ENCODE measurements around the gene CLEC10A. TPM values are rescaled to one million over a fixed set of nuclear protein-coding genes. Genes with fewer than 3 reads are reported as not detected.
"Not testable (repeated sequence)": the region's sequence is repeated elsewhere in the genome, so short reads cannot be mapped to it uniquely, and the experiment has no call there.

The CLEC10A gene
- total RNA-seq, 2 experiments from 2014 or later = not detected

GRCh38 chr17:7048968-7049367, 31.1 kb downstream of the CLEC10A start:
- Histone ChIP-seq H3K4me1 (ENCODE audit: insufficient read depth, low read length, poor library complexity, severe bottlenecking) (peaks cover 12% of the 10 kb centered on the region), H3K27ac (ENCODE audit: low read depth, low read length, poor library complexity, severe bottlenecking) (no peak overlapping the region), H4K20me1 (ENCODE audit: insufficient read depth, low read length) (no peaks in the 10 kb centered on the region), H3K9me3 (ENCODE audit: low read length) (no peaks in the 10 kb centered on the region), H3K9me2 (ENCODE audit: insufficient read depth, low read length) (no peaks in the 10 kb centered on the region), H3K4me3 (ENCODE audit: low read depth, low read length, poor library complexity, severe bottlenecking) (no peak overlapping the region), H3K79me2 (ENCODE audit: insufficient read depth, low read depth, low read length) (no peaks in the 10 kb centered on the region), H3K4me2 (ENCODE audit: low read length) (no peak overlapping the region), H3K36me3 (ENCODE audit: insufficient read depth, low read length) (no peaks in the 10 kb centered on the region), H2AFZ (ENCODE audit: low read length) (no peak overlapping the region)
- no peak for DNase-seq (ENCODE audit: low spot score)
- intact Hi-C loops (cut with micrococcal nuclease; ENCODE audit: unreplicated experiment) = loop anchor here (5.0 kb wide), 1 partner anchor 248 kb away; no protein-coding TSS in a partner anchor
- ChIA-PET CTCF (ENCODE audit: unreplicated experiment) (interaction anchor here (0.5 kb wide), 1 partner anchor 144 kb away, joined by 4 read pairs; no protein-coding TSS in a partner anchor), POLR2A (no interaction called here)
- no peak for TF ChIP-seq CTCF (conservative IDR thresholded peaks at IDR 0.05; ENCODE audit: low read length)
- no peak for TF ChIP-seq EZH2phosphoT487 (IDR thresholded peaks at IDR 0.05; ENCODE audit: borderline replicate concordance, low read depth, low read length)
- BruUV-seq (replicated peaks) = no TSS peak

DNA sequence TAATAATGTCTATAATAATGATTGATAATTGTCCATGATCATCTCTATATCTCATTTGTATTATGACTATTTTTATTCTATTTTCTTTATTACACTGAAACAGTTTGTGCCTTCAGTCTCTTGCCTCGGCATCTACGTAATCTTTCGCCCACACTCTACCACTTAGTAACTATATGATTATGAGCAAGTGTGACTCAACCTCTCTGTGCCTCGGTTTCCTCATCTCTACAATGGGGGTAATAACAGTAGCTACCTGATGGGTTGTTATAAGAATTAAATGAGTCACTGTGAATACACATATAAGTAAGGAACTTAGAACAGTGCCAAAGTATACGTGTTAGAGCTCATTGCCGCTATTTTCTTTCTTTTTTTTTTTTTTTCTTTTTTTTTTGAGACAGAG, 32.5 kb downstream of the CLEC10A start:
- Histone ChIP-seq H3K79me2 (ENCODE audit: insufficient read depth, low read depth, low read length) (no peaks in the 10 kb centered on the region), H3K4me1 (ENCODE audit: insufficient read depth, low read length, poor library complexity, severe bottlenecking) (peaks cover 19% of the 10 kb centered on the region), H3K4me3 (ENCODE audit: low read depth, low read length, poor library complexity, severe bottlenecking) (no peak overlapping the region), H4K20me1 (ENCODE audit: insufficient read depth, low read length) (no peaks in the 10 kb centered on the region), H3K9me2 (ENCODE audit: insufficient read depth, low read length) (no peaks in the 10 kb centered on the region), H3K9me3 (ENCODE audit: low read length) (no peaks in the 10 kb centered on the region), H3K27ac (ENCODE audit: low read depth, low read length, poor library complexity, severe bottlenecking) (no peak overlapping the region), H3K36me3 (ENCODE audit: insufficient read depth, low read length) (no peaks in the 10 kb centered on the region), H3K4me2 (ENCODE audit: low read length) (no peak overlapping the region), H2AFZ (ENCODE audit: low read length) (no peak overlapping the region)
- POLR2A ChIA-PET = no interaction called here
- BruUV-seq (replicated peaks) = no TSS peak
- no peak for DNase-seq (ENCODE audit: low spot score)
- CTCF ChIA-PET (ENCODE audit: unreplicated experiment) = no interaction called here
- TF ChIP-seq EZH2phosphoT487 (IDR thresholded peaks at IDR 0.05; ENCODE audit: borderline replicate concordance, low read depth, low read length) = no peak
- no peak for TF ChIP-seq CTCF (conservative IDR thresholded peaks at IDR 0.05; ENCODE audit: low read length)
- intact Hi-C loops (cut with micrococcal nuclease; ENCODE audit: unreplicated experiment) = loop anchor here (5.0 kb wide), 1 partner anchor 250 kb away; no protein-coding TSS in a partner anchor

GRCh38 chr17:7046725-7047397, 33.2 kb downstream of the CLEC10A start:
- POLR2A ChIA-PET = interaction anchor here (0.9 to 1.2 kb wide), 2 partner anchors 11 to 90 kb away, joined by 3 to 5 read pairs; partner anchors contain the start of gene SLC16A13
- H3K4me2 ChIP-seq (ENCODE audit: low read length) = peak overlapping the region; percentile 62
- CTCF ChIA-PET (ENCODE audit: unreplicated experiment) = interaction anchor here (1.0 to 1.6 kb wide), 3 partner anchors 86 to 131 kb away, joined by 3 to 8 read pairs (median 4); no protein-coding TSS in a partner anchor
- not testable (repeated sequence) for H4K20me1 ChIP-seq (ENCODE audit: insufficient read depth, low read length); H3K9me2 ChIP-seq (ENCODE audit: insufficient read depth, low read length); H3K36me3 ChIP-seq (ENCODE audit: insufficient read depth, low read length); H3K79me2 ChIP-seq (ENCODE audit: insufficient read depth, low read depth, low read length); BruUV-seq (replicated peaks); H3K9me3 ChIP-seq (ENCODE audit: low read length); H3K27ac ChIP-seq (ENCODE audit: low read depth, low read length, poor library complexity, severe bottlenecking)
- peak; percentile 52 for DNase-seq (ENCODE audit: low spot score)
- peak overlapping the region; percentile 20 for H3K4me3 ChIP-seq (ENCODE audit: low read depth, low read length, poor library complexity, severe bottlenecking)
- peaks cover 19% of the 10 kb centered on the region for H3K4me1 ChIP-seq (ENCODE audit: insufficient read depth, low read length, poor library complexity, severe bottlenecking)
- intact Hi-C loops (cut with micrococcal nuclease; ENCODE audit: unreplicated experiment) = loop anchor here (5.0 kb wide), 1 partner anchor 250 kb away; no protein-coding TSS in a partner anchor
- H2AFZ ChIP-seq (ENCODE audit: low read length) = peak overlapping the region; percentile 83

All from OCI-LY7 (cell line).